ENCODE results near the gene ASB1. TPM values are rescaled to one million over a fixed set of nuclear protein-coding genes. Genes with fewer than 3 reads are reported as not detected.

Gene ASB1
- polyA plus RNA-seq, 1 of the 3 experiments (the other 2 are of a cell fraction): 33.3 TPM

- TF ChIP-seq EZH2phosphoT487 (IDR thresholded peaks at IDR 0.05; ENCODE audit: borderline replicate concordance, low read depth) (no peak), RCOR1 (IDR thresholded peaks at IDR 0.05; ENCODE audit: low read length) (no peak), FOXJ3 (CRISPR knock-in tag; IDR thresholded peaks at IDR 0.05) (no peak), RAD21 (IDR thresholded peaks at IDR 0.05; ENCODE audit: low read length) (no peak), SIN3A (IDR thresholded peaks at IDR 0.05; ENCODE audit: borderline replicate concordance, low read depth, low read length) (no peak), GABPA (IDR thresholded peaks at IDR 0.05; ENCODE audit: low read depth) (no peak), PBX3 (IDR thresholded peaks at IDR 0.05) (no peak), TEAD4 (IDR thresholded peaks at IDR 0.05; ENCODE audit: borderline replicate concordance, insufficient read depth) (no peak), TAF1 (IDR thresholded peaks at IDR 0.05; ENCODE audit: borderline replicate concordance, low read depth, low read length) (no peak)
- TF ChIP-seq, protein P1, sequence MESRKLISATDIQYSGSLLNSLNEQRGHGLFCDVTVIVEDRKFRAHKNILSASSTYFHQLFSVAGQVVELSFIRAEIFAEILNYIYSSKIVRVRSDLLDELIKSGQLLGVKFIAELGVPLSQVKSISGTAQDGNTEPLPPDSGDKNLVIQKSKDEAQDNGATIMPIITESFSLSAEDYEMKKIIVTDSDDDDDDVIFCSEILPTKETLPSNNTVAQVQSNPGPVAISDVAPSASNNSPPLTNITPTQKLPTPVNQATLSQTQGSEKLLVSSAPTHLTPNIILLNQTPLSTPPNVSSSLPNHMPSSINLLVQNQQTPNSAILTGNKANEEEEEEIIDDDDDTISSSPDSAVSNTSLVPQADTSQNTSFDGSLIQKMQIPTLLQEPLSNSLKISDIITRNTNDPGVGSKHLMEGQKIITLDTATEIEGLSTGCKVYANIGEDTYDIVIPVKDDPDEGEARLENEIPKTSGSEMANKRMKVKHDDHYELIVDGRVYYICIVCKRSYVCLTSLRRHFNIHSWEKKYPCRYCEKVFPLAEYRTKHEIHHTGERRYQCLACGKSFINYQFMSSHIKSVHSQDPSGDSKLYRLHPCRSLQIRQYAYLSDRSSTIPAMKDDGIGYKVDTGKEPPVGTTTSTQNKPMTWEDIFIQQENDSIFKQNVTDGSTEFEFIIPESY (IDR thresholded peaks at IDR 0.05; ENCODE audit: borderline replicate concordance, low read depth): no peak
Observed at GRCh38 chr2:238398577-238398976, 28.1 kb upstream of the ASB1 start (continued).

- POLR2A ChIA-PET: no interaction called here
- Histone ChIP-seq H3F3A (replicated peaks; ENCODE audit: insufficient read depth) (peaks cover 3% of the 10 kb centered on the region), H4K20me1 (ENCODE audit: insufficient read depth) (no peaks in the 10 kb centered on the region), H3K9me3 (no peaks in the 10 kb centered on the region), H3K9me2 (no peaks in the 10 kb centered on the region), H3K36me3 (replicated peaks in 1 of 2; ENCODE audit: control insufficient read depth in 1 of 2, insufficient read depth in 2 of 2, low read length in 1 of 2) (peaks cover 12 to 26% of the 10 kb centered on the region in 2 experiments), H3K9ac (no peak overlapping the region), H3K4me1 (ENCODE audit: control insufficient read depth in 1 of 2, insufficient read depth in 2 of 2, low read depth in 1 of 2, low read length in 1 of 2) (no peaks in the 10 kb centered on the region), H3K4me2 (no peak overlapping the region), H2AFZ (ENCODE audit: low read depth) (no peak overlapping the region), H3K79me2 (ENCODE audit: insufficient read depth) (no peaks in the 10 kb centered on the region), H3K27ac (ENCODE audit: low read depth in 2 of 2, low read length in 1 of 2) (no peak overlapping the region), H3K4me3 (ENCODE audit: low read depth in 2 of 2, low read length in 1 of 2) (no peak overlapping the region), H3K27me3 (ENCODE audit: insufficient read depth) (no peaks in the 10 kb centered on the region)
- CTCF ChIA-PET: no interaction called here
- DNase-seq: no peak
- no peak for TF ChIP-seq SIN3A (IDR thresholded peaks at IDR 0.05; ENCODE audit: borderline replicate concordance, low read depth, low read length)
- TF ChIP-seq NRF1 (IDR thresholded peaks at IDR 0.05; ENCODE audit: low read depth, low read length): no peak
- no peak for TF ChIP-seq USF2 (IDR thresholded peaks at IDR 0.05; ENCODE audit: borderline replicate concordance, low read depth, low read length)
- no peak for TF ChIP-seq SMC3 (IDR thresholded peaks at IDR 0.05; ENCODE audit: low read depth, low read length)
- TF ChIP-seq JUND (IDR thresholded peaks at IDR 0.05): no peak
- 87% methylated on average over 2 of the region's 2 CpGs for WGBS (ENCODE audit: low lambda C conversion rate)
Observed at GRCh38 chr2:238399094-238399493, 27.6 kb upstream of the ASB1 start.

Data from SK-N-SH (cell line).